CD14-positive monocyte (primary cell): ENCODE measurements around the gene ABCA6. TPM values are rescaled to one million over a fixed set of nuclear protein-coding genes. Genes with fewer than 3 reads are reported as not detected.
A peak's percentile ranks its signal among the peaks of the same experiment; 100 is the strongest.

Source experiments
- DNase-seq, 3 donors: peaks; one replicate each; pipeline ENCODE4 v3.0.0-alpha.2; 2011 to 2022
- H2AFZ ChIP-seq: 2 replicates; pipeline ENCODE4 v1.6.0; 2012; ENCODE audit warnings: mild to moderate bottlenecking, low read depth, low read length, inconsistent platforms; ENCODE audit not compliant: insufficient read depth, poor library complexity, severe bottlenecking
- H3K27ac ChIP-seq, 2 donors: 1 replicate in 1 of 2; 2 replicates in 1 of 2; pipeline ENCODE4 v1.5.1; 2012 to 2013; ENCODE audit warnings: low read length in 2 of 2, control low read depth in 1 of 2, inconsistent platforms in 1 of 2, low read depth in 1 of 2, mild to moderate bottlenecking in 1 of 2
- H3K27me3 ChIP-seq, 2 donors: one replicate each; pipeline versions ENCODE4 v1.6.0 to v1.6.1; 2011 to 2013; ENCODE audit warnings: low read length in 2 of 2; ENCODE audit not compliant: control insufficient read depth in 2 of 2, insufficient read depth in 2 of 2
- H3K36me3 ChIP-seq, 2 donors: replicated peaks in 1 of 2; 1 replicate in 1 of 2; 2 replicates in 1 of 2; pipeline versions ENCODE4 v1.5.1 to v1.6.1; 2012 to 2013; ENCODE audit warnings: low read length in 2 of 2, control low read depth in 1 of 2, inconsistent platforms in 1 of 2, mild to moderate bottlenecking in 1 of 2; ENCODE audit not compliant: insufficient read depth in 2 of 2, control insufficient read depth in 1 of 2
- H3K4me1 ChIP-seq, 2 donors: 1 replicate in 1 of 2; 2 replicates in 1 of 2; pipeline versions ENCODE4 v1.5.1 to v1.6.1; 2012 to 2013; ENCODE audit warnings: low read length in 2 of 2, control low read depth in 1 of 2, inconsistent platforms in 1 of 2, mild to moderate bottlenecking in 1 of 2, moderate library complexity in 1 of 2; ENCODE audit not compliant: insufficient read depth in 2 of 2, control insufficient read depth in 1 of 2
- H3K4me2 ChIP-seq: replicated peaks from 2 replicates; pipeline ENCODE3; 2012; ENCODE audit warnings: low read length, moderate library complexity, mild to moderate bottlenecking; ENCODE audit not compliant: poor library complexity, severe bottlenecking; ENCODE audit errors: extremely low read depth
- H3K4me3 ChIP-seq, 3 experiments: fragments of 200-600 bp in 1 of 3; sonication (generic) in 1 of 3; replicated peaks in 1 of 3; 1 replicate in 2 of 3; 2 replicates in 1 of 3; pipeline ENCODE4 v1.5.1; 2011 to 2013; ENCODE audit warnings: low read length in 3 of 3, mild to moderate bottlenecking in 3 of 3, control low read depth in 2 of 3, low read depth in 2 of 3, inconsistent platforms in 1 of 3, moderate library complexity in 1 of 3
- H3K79me2 ChIP-seq: 2 replicates; pipeline ENCODE4 v1.6.0; 2012; ENCODE audit warnings: mild to moderate bottlenecking, control low read depth, inconsistent platforms, low read length, moderate library complexity; ENCODE audit not compliant: insufficient read depth
- H3K9ac ChIP-seq: 2 replicates; pipeline ENCODE4 v1.6.0; 2017; ENCODE audit warnings: low read length, mild to moderate bottlenecking; ENCODE audit not compliant: insufficient read depth, poor library complexity, severe bottlenecking
- H3K9me3 ChIP-seq, 2 donors: replicated peaks in 1 of 2; 1 replicate in 1 of 2; 2 replicates in 1 of 2; pipeline versions ENCODE4 v1.5.1 to v1.6.1; 2012 to 2013; ENCODE audit warnings: low read length in 2 of 2, control low read depth in 1 of 2; ENCODE audit not compliant: control insufficient read depth in 1 of 2, insufficient read depth in 1 of 2
- H4K20me1 ChIP-seq: 2 replicates; pipeline ENCODE4 v1.6.0; 2012; ENCODE audit warnings: mild to moderate bottlenecking, low read length, control low read depth, moderate library complexity; ENCODE audit not compliant: insufficient read depth
- H3K27ac Mint-ChIP-seq, 7 donors: one replicate each; pipeline ENCODE4 v1.8.0; 2020; ENCODE audit warnings: mild to moderate bottlenecking in 7 of 7, mixed read lengths in 7 of 7, moderate library complexity in 6 of 7, inconsistent platforms in 2 of 7
- H3K27me3 Mint-ChIP-seq, 3 donors: one replicate each; pipeline ENCODE4 v1.8.0; 2021 to 2022; ENCODE audit warnings: low read depth in 3 of 3, mild to moderate bottlenecking in 3 of 3, mixed read lengths in 3 of 3, moderate library complexity in 3 of 3, inconsistent platforms in 1 of 3
- H3K36me3 Mint-ChIP-seq, 2 donors: one replicate each; pipeline ENCODE4 v1.8.0; 2020; ENCODE audit warnings: mixed read lengths in 2 of 2, inconsistent platforms in 1 of 2, mild to moderate bottlenecking in 1 of 2
- H3K4me1 Mint-ChIP-seq: one replicate; pipeline ENCODE4 v1.8.0; 2020; ENCODE audit warnings: mild to moderate bottlenecking, mixed read lengths
- H3K4me3 Mint-ChIP-seq, 2 donors: one replicate each; pipeline ENCODE4 v1.8.0; 2020; ENCODE audit warnings: mild to moderate bottlenecking in 2 of 2, mixed read lengths in 2 of 2, moderate library complexity in 1 of 2
- H3K9me3 Mint-ChIP-seq, 7 donors: one replicate each; pipeline ENCODE4 v1.8.0; 2020 to 2022; ENCODE audit warnings: mixed read lengths in 7 of 7, mild to moderate bottlenecking in 6 of 7, moderate library complexity in 6 of 7, inconsistent platforms in 2 of 7
- CTCF ChIP-seq: fragments of 200-600 bp; IDR thresholded peaks from one replicate; pipeline ENCODE4 v1.8.0; 2022; ENCODE audit warnings: antibody characterized with exemption, mild to moderate bottlenecking
- WGBS: methylation state at CpG from one replicate; pipeline ENCODE4 v1.1.5; 2013; ENCODE audit warnings: missing lambda C conversion rate; ENCODE audit not compliant: insufficient coverage; 5-methylcytosine and 5-hydroxymethylcytosine counted together
- intact Hi-C, 2 donors: fragments of 100-400 bp; cut with micrococcal nuclease; formaldehyde crosslinking; loops; one replicate each; pipeline versions ENCODE4 v1.15.0 to v1.15.1; 2023
- polyA plus RNA-seq, 3 donors: library from polyadenylated mRNA; depleted of rRNA in 1 of 3; unstranded in 2 of 3; stranded (reverse) in 1 of 3; fragments of 300-500 nt in 2 of 3; fragments of >200 nt in 1 of 3; fragmentation: Illumina TruSeq in 2 of 3; gene quantifications; 1 replicate in 2 of 3; 2 replicates in 1 of 3; pipeline ENCODE4 v1.2.3, GENCODE V29; 2012 to 2021

ABCA6 gene
- polyA plus RNA-seq, 3 donors, result 0.52 to 0.93 (median 0.76) TPM

GRCh38 chr17:69187294-69187693 lies 45.6 kb upstream of the ABCA6 start:
- H3K4me3 Mint-ChIP-seq, result no peak overlapping the region
- no peaks in the 10 kb centered on the region for H3K27me3 ChIP-seq
- no peaks in the 10 kb centered on the region for H3K79me2 ChIP-seq
- intact Hi-C loops, result no loop called here
- no peak overlapping the region for H3K4me3 ChIP-seq
- H3K9me3 Mint-ChIP-seq, result peaks cover 0 to 13% (median 3%) of the 10 kb centered on the region in 7 donors
- no peak for TF ChIP-seq CTCF
- peaks cover under 1% of the 10 kb centered on the region for H3K4me1 Mint-ChIP-seq
- no peak overlapping the region for H3K27ac ChIP-seq
- H3K36me3 ChIP-seq, result no peaks in the 10 kb centered on the region
- no peak overlapping the region for H3K9ac ChIP-seq
- no peak overlapping the region for H3K4me2 ChIP-seq
- no peak overlapping the region for H3K27ac Mint-ChIP-seq
- no peaks in the 10 kb centered on the region for H3K36me3 Mint-ChIP-seq
- H2AFZ ChIP-seq, result peak overlapping the region; percentile 33
- H3K4me1 ChIP-seq, result no peaks in the 10 kb centered on the region
- no peaks in the 10 kb centered on the region for H4K20me1 ChIP-seq
- H3K9me3 ChIP-seq, result peaks cover 0 to 11% of the 10 kb centered on the region in 2 donors
- H3K27me3 Mint-ChIP-seq, result peaks cover 0 to 1% (median 0%) of the 10 kb centered on the region in 3 donors
- no peak for DNase-seq

DNA sequence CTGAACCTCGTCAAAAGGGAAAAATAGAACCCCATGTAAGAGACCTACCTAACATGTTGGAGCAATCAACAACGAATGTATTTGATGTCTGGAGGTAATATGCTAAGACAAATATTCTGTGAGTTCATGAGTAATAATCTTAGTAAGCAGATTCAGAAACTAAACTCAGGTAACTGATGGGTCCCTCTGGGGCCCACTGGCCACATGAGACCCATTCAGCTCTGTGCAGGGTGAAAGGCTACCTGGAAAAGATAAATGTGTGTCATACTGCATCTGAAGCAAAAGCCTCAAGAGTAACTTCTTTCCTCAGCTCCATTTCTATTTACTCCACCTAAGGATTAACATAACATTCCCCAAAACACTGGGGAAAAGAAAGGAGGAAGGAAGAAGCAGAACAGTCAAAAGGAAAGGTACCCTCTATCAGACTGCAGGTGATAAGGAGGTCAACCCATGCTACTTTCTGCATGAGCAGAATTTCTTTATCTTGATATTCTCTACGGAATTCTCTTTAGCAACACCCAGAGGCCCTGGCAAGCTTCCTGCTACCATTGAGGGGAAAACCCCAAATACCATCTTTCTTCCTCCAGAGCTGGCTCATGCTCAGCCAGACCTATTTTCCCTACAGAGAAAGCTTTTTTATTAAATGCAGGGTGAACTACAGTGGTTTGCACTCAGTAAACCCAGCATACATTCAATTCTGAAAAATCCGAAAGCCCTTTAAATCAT lies 37.7 kb upstream of the ABCA6 start:
- no peak overlapping the region for H3K9ac ChIP-seq
- H3K36me3 ChIP-seq, result no peaks in the 10 kb centered on the region
- Mint-ChIP-seq H3K36me3 (peaks cover 0 to 2% of the 10 kb centered on the region in 2 donors), H3K4me1 (peaks cover 39% of the 10 kb centered on the region), H3K27me3 (peaks cover 0 to 1% (median 0%) of the 10 kb centered on the region in 3 donors), H3K4me3 (peak overlapping the region in 1 of 2 donors; percentile 4), H3K27ac (peak overlapping the region in 1 of 7 donors; percentile 25), H3K9me3 (peaks cover 0 to 7% (median 3%) of the 10 kb centered on the region in 7 donors)
- H3K9me3 ChIP-seq, result peaks cover 0 to 8% of the 10 kb centered on the region in 2 donors
- no peak overlapping the region for H2AFZ ChIP-seq
- H3K4me1 ChIP-seq, result peaks cover 38 to 47% of the 10 kb centered on the region in 2 donors
- no peak for TF ChIP-seq CTCF
- intact Hi-C loops, result no loop called here
- peak overlapping the region in 1 of 3 experiments; percentile 7 for H3K4me3 ChIP-seq
- peak in 2 of 3 donors; percentile 9 to 28 for DNase-seq
- H3K27ac ChIP-seq, result no peak overlapping the region
- no peaks in the 10 kb centered on the region for H3K79me2 ChIP-seq
- H3K27me3 ChIP-seq, result no peaks in the 10 kb centered on the region
- H3K4me2 ChIP-seq, result no peak overlapping the region
- no peaks in the 10 kb centered on the region for H4K20me1 ChIP-seq
- no CpG with 5 or more reads among the region's 4 CpGs for WGBS
